Panc1 (cell line): ENCODE data around the gene SPHK2. TPM values are rescaled to one million over a fixed set of nuclear protein-coding genes. Genes with fewer than 3 reads are reported as not detected.

ENCODE experiments used
- ATAC-seq: fragments of 200-7000 bp; cut with Tn5 transposase; 2 replicates; pipeline ENCODE4 v1.9.1; 2020; ENCODE audit warnings: mild to moderate bottlenecking, moderate library complexity
- BruUV-seq: library from RNA; stranded (reverse); fragments of 400-500 nt; replicated peaks from 2 replicates; lab custom pipeline; 2021; lab: Mats Ljungman, UMichigan
- CTCF ChIA-PET: fragments of 300-600 bp; sonication (Branson Sonifier 250); formaldehyde crosslinking; loops from one replicate; lab custom pipeline; 2022; ENCODE audit warnings: antibody characterized with exemption; lab: Charles Lee
- POLR2A ChIA-PET: fragments of 300-600 bp; sonication (Branson Sonifier 250); formaldehyde crosslinking; loops from one replicate; lab custom pipeline; 2022; ENCODE audit warnings: antibody characterized with exemption; lab: Charles Lee
- DNase-seq: peaks from one replicate; pipeline ENCODE4 v3.0.0-alpha.2; 2010; ENCODE audit warnings: low read depth, low spot score
- H3K27ac ChIP-seq: 2 replicates; pipeline ENCODE4 v1.5.1; 2011; ENCODE audit warnings: mild to moderate bottlenecking, low read length, inconsistent platforms
- H3K27me3 ChIP-seq: fragments of 200-500 bp; sonication (Bioruptor generic); 2 replicates; pipeline ENCODE4 v1.6.0; 2014; ENCODE audit warnings: low read length, inconsistent platforms; ENCODE audit not compliant: control insufficient read depth, insufficient read depth
- H3K36me3 ChIP-seq: fragments of 200-500 bp; sonication (Bioruptor generic); 2 replicates; pipeline ENCODE4 v1.5.1; 2014; ENCODE audit warnings: inconsistent platforms, mild to moderate bottlenecking, low read length, moderate library complexity; ENCODE audit not compliant: control insufficient read depth, insufficient read depth
- H3K4me1 ChIP-seq: 2 replicates; pipeline ENCODE4 v1.5.1; 2011; ENCODE audit warnings: inconsistent platforms, mild to moderate bottlenecking, low read length, moderate library complexity; ENCODE audit not compliant: control insufficient read depth, insufficient read depth
- H3K4me3 ChIP-seq, 2 experiments: 2 replicates each; pipeline ENCODE4 v1.5.1; 2011 to 2012; ENCODE audit warnings: low read depth in 2 of 2, low read length in 2 of 2, mild to moderate bottlenecking in 2 of 2, inconsistent platforms in 1 of 2, moderate library complexity in 1 of 2
- H3K9me3 ChIP-seq: fragments of 200-500 bp; sonication (Bioruptor generic); 2 replicates; pipeline ENCODE4 v1.5.1; 2014; ENCODE audit warnings: low read depth, mild to moderate bottlenecking, inconsistent platforms, low read length, moderate library complexity; ENCODE audit not compliant: control insufficient read depth, insufficient read depth
- POLR2AphosphoS5 ChIP-seq: IDR thresholded peaks from 2 replicates; pipeline ENCODE4 v1.6.1; 2012; ENCODE audit warnings: mild to moderate bottlenecking, low read depth, low read length, moderate library complexity
- SIN3A ChIP-seq: IDR thresholded peaks from 2 replicates; pipeline ENCODE4 v1.6.1; 2012; ENCODE audit warnings: low read depth, mild to moderate bottlenecking, low read length, moderate library complexity, borderline replicate concordance; ENCODE audit not compliant: insufficient read depth
- TCF7L2 ChIP-seq: IDR thresholded peaks from 2 replicates; pipeline ENCODE4 v1.6.1; 2011; ENCODE audit warnings: mild to moderate bottlenecking, low read depth, low read length, inconsistent platforms
- in situ Hi-C: cut with HindIII; loops from 2 replicates; pipeline ENCODE4 v1.10.0; 2016; ENCODE audit warnings: low sequenced_read_pairs, low pct_unique_long_range_greater_than_20kb
- intact Hi-C: fragments of 100-400 bp; cut with micrococcal nuclease; formaldehyde crosslinking; loops from one replicate; pipeline ENCODE4 v1.10.0; 2022; ENCODE audit not compliant: unreplicated experiment
- total RNA-seq: library from RNA; stranded (reverse); gene quantifications from one replicate; pipeline ENCODE4 v1.2.1, GENCODE V29; 2021; ENCODE audit not compliant: unreplicated experiment
- TF ChIP-seq, protein P1 (sequence below), 2 experiments: IDR thresholded peaks; 2 replicates each; pipeline ENCODE4 v1.6.1; 2011 to 2012; ENCODE audit warnings: low read depth in 2 of 2, control low read depth in 1 of 2, low read length in 1 of 2, mild to moderate bottlenecking in 1 of 2, moderate library complexity in 1 of 2; ENCODE audit not compliant: insufficient read depth in 1 of 2
- TF ChIP-seq, protein P2 (sequence below): fragments of 450-650 bp; IDR thresholded peaks from 2 replicates; pipeline ENCODE4 v1.5.1; 2017; ENCODE audit warnings: mild to moderate bottlenecking

The SPHK2 gene
- total RNA-seq, 1 experiment from 2014 or later = 19.5 TPM

DNA sequence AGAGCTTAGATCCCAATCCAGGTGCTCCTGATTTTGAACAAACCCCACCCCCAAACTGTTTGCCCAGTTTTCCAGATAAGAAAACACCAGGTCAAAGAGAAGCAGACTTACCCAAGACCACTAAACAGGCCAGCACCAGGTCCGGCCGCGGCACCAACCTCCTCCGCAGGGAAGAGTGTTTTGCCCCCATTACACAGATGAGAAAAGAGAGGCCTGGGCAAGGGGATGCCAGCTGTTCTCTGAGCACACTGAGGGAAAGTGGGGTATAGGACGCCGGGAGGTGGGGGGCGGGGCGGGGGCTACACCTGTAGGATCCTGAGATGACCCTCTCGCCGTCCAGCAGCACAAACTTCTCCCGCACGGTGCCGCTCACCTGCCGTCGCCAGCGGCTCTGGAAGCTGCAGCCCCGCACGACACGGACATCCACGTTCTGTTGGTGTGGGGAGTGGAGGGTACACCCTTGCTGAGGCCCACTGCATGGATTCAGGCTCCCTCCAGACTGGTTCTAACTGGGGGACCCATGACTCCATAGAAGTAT lies 9.7 kb upstream of the SPHK2 start:
- no peak overlapping the region for H3K4me3 ChIP-seq
- ATAC-seq = no peak
- intact Hi-C loops = no loop called here

DNA sequence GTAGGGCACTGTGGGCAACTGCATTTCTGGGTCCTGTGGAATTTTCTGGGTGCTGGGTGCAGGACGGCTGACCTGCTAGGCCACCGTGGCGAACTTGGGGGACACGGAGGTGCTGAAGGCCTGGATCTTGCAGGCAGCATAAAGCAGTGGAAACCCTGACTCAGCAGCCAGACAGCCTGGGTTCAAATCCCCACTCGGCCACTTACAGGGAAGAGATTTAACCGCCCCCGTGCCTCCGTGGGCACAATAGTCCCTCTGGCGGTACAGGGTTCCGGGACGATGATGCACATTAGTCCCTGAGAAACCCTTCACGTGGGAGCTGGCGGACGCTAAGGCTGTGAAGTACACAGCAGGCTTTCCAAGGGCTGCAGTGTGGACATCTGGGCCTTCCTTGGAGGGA lies 7.4 kb upstream of the SPHK2 start:
- H3K27me3 ChIP-seq = no peaks in the 10 kb centered on the region
- ChIA-PET POLR2A (no interaction called here), CTCF (no interaction called here)
- no TSS peak for BruUV-seq
- DNase-seq = no peak
- H3K4me1 ChIP-seq = peaks cover 32% of the 10 kb centered on the region
- TF ChIP-seq TCF7L2 = no peak
- TF ChIP-seq SIN3A = no peak
- TF ChIP-seq, protein P1, sequence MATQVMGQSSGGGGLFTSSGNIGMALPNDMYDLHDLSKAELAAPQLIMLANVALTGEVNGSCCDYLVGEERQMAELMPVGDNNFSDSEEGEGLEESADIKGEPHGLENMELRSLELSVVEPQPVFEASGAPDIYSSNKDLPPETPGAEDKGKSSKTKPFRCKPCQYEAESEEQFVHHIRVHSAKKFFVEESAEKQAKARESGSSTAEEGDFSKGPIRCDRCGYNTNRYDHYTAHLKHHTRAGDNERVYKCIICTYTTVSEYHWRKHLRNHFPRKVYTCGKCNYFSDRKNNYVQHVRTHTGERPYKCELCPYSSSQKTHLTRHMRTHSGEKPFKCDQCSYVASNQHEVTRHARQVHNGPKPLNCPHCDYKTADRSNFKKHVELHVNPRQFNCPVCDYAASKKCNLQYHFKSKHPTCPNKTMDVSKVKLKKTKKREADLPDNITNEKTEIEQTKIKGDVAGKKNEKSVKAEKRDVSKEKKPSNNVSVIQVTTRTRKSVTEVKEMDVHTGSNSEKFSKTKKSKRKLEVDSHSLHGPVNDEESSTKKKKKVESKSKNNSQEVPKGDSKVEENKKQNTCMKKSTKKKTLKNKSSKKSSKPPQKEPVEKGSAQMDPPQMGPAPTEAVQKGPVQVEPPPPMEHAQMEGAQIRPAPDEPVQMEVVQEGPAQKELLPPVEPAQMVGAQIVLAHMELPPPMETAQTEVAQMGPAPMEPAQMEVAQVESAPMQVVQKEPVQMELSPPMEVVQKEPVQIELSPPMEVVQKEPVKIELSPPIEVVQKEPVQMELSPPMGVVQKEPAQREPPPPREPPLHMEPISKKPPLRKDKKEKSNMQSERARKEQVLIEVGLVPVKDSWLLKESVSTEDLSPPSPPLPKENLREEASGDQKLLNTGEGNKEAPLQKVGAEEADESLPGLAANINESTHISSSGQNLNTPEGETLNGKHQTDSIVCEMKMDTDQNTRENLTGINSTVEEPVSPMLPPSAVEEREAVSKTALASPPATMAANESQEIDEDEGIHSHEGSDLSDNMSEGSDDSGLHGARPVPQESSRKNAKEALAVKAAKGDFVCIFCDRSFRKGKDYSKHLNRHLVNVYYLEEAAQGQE (IDR thresholded peaks at IDR 0.05; ENCODE audit: insufficient read depth in 1 of 2, low read depth in 2 of 2, low read length in 1 of 2) = no peak
- TF ChIP-seq POLR2AphosphoS5 = no peak
- TF ChIP-seq, protein P2, sequence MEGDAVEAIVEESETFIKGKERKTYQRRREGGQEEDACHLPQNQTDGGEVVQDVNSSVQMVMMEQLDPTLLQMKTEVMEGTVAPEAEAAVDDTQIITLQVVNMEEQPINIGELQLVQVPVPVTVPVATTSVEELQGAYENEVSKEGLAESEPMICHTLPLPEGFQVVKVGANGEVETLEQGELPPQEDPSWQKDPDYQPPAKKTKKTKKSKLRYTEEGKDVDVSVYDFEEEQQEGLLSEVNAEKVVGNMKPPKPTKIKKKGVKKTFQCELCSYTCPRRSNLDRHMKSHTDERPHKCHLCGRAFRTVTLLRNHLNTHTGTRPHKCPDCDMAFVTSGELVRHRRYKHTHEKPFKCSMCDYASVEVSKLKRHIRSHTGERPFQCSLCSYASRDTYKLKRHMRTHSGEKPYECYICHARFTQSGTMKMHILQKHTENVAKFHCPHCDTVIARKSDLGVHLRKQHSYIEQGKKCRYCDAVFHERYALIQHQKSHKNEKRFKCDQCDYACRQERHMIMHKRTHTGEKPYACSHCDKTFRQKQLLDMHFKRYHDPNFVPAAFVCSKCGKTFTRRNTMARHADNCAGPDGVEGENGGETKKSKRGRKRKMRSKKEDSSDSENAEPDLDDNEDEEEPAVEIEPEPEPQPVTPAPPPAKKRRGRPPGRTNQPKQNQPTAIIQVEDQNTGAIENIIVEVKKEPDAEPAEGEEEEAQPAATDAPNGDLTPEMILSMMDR = no peak
- no peak overlapping the region for H3K27ac ChIP-seq
- H3K9me3 ChIP-seq = no peaks in the 10 kb centered on the region
- no peaks in the 10 kb centered on the region for H3K36me3 ChIP-seq
- H3K4me3 ChIP-seq = no peak overlapping the region
- in situ Hi-C loops = no loop called here
- ATAC-seq = no peak
- intact Hi-C loops = no loop called here

More for the DNA sequence above, 9.7 kb upstream of the SPHK2 start:
- ChIA-PET CTCF (interaction anchor here (0.7 to 0.9 kb wide), 2 partner anchors 104 to 164 kb away, joined by 5 to 7 read pairs; no protein-coding TSS in a partner anchor), POLR2A (interaction anchor here (1.1 kb wide), 1 partner anchor 10 kb away, joined by 3 read pairs; the partner anchor contains the start of genes RPL18 and SPHK2)
- no peaks in the 10 kb centered on the region for H3K9me3 ChIP-seq
- no peaks in the 10 kb centered on the region for H3K36me3 ChIP-seq
- no peaks in the 10 kb centered on the region for H3K27me3 ChIP-seq
- H3K27ac ChIP-seq = no peak overlapping the region
- peaks cover 11% of the 10 kb centered on the region for H3K4me1 ChIP-seq
- DNase-seq = no peak
- BruUV-seq = no TSS peak
- in situ Hi-C loops = no loop called here
- no peak for TF ChIP-seq SIN3A
- TF ChIP-seq, protein P2 = no peak
- TF ChIP-seq, protein P1 (IDR thresholded peaks at IDR 0.05; ENCODE audit: insufficient read depth in 1 of 2, low read depth in 2 of 2, low read length in 1 of 2) = no peak
